Measurements from ENCODE around the gene DRD4. TPM values are rescaled to one million over a fixed set of nuclear protein-coding genes. Genes with fewer than 3 reads are reported as not detected.
A peak's percentile ranks its signal among the peaks of the same experiment; 100 is the strongest.

The DRD4 gene
- total and polyA plus RNA-seq, 2 of the 8 experiments (the other 6 are each of a cell fraction or from before 2014, with no cell fraction given), result 3.4 to 4.9 TPM

DNA sequence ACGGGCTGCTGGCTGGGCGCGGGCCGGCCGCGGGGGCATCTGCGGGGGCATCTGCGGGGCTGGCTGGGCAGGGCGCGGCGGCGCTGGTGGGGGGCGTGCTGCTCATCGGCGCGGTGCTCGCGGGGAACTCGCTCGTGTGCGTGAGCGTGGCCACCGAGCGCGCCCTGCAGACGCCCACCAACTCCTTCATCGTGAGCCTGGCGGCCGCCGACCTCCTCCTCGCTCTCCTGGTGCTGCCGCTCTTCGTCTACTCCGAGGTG, 194 bp downstream of the DRD4 start:
- no peak overlapping the region for H3K14ac ChIP-seq (ENCODE audit: insufficient read length)
- FAIRE-seq, result no peak
- peak overlapping the region in 3 of 4 experiments; percentile 25 to 35 (median 32); a peak in 3 of 7 replicates for H3K9ac ChIP-seq (replicated peaks in 1 of 4; ENCODE audit: extremely low read depth in 1 of 4, low read depth in 3 of 4, low read length in 3 of 4)
- no peak overlapping the region for H2AFZ ChIP-seq (ENCODE audit: low read length)
- H3K27me3 ChIP-seq (replicated peaks in 1 of 4; ENCODE audit: control insufficient read depth in 3 of 4, extremely low read depth in 1 of 4, insufficient read depth in 3 of 4, low read length in 3 of 4), result peaks cover 21 to 49% (median 43%) of the 10 kb centered on the region in 4 experiments
- H3K79me1 ChIP-seq (ENCODE audit: low read depth, low read length), result no peaks in the 10 kb centered on the region
- H2BK5ac ChIP-seq (ENCODE audit: low read depth, low read length), result no peak overlapping the region
- H4K8ac ChIP-seq (ENCODE audit: extremely low read depth, insufficient read depth, low read length), result peak overlapping the region; percentile 53; the same call in 1 of the 2 replicates
- H3K4ac ChIP-seq (replicated peaks; ENCODE audit: insufficient read length, low read depth, low read length), result no peak overlapping the region
- H2BK15ac ChIP-seq (ENCODE audit: low read length), result no peak overlapping the region
- H3K23me2 ChIP-seq (ENCODE audit: low read depth, low read length), result peaks cover 21% of the 10 kb centered on the region; the same call in 1 of the 2 replicates
- POLR2A ChIA-PET (ENCODE audit: partially characterized antibody), result interaction anchor here (1.1 to 3.6 kb wide), 10 partner anchors 10 to 129 kb away, joined by 3 to 20 read pairs (median 6); partner anchors contain the start of genes IRF7, SCT and TALDO1
- H3K36me3 ChIP-seq (ENCODE audit: control insufficient read depth in 2 of 4, insufficient read depth in 4 of 4, low read length in 3 of 4), result no peaks in the 10 kb centered on the region
- 3% methylated on average over 21 of the region's 34 CpGs; no CpG with 5 or more reads in 1 of the 2 experiments for WGBS, 2 experiments (ENCODE audit: extremely low coverage in 1 of 2, insufficient coverage in 1 of 2, insufficient read length in 1 of 2, insufficient replicate concordance in 2 of 2, low coverage in 1 of 2, low lambda C conversion rate in 2 of 2, missing lambda C conversion rate in 1 of 2)
- H2BK12ac ChIP-seq (ENCODE audit: low read depth, low read length), result no peak overlapping the region
- H3K56ac ChIP-seq (replicated peaks; ENCODE audit: insufficient read length, low read depth, low read length), result no peak overlapping the region
- peak overlapping the region; percentile 81 to 91 for H3K4me2 ChIP-seq (ENCODE audit: insufficient read depth in 1 of 2, low read depth in 2 of 2, low read length in 2 of 2)
- H3K9me3 ChIP-seq (ENCODE audit: insufficient read depth in 2 of 2, low read depth in 1 of 2, low read length in 1 of 2), result no peaks in the 10 kb centered on the region
- H4K20me1 ChIP-seq (replicated peaks in 1 of 2; ENCODE audit: control insufficient read depth in 1 of 2, insufficient read depth in 2 of 2, low read length in 2 of 2), result peaks cover 0 to 3% of the 10 kb centered on the region in 2 experiments
- no peak overlapping the region for H2BK20ac ChIP-seq (ENCODE audit: low read length)
- TF ChIP-seq SIN3A (conservative IDR thresholded peaks at IDR 0.05 in 1 of 2, IDR thresholded peaks at IDR 0.05 in 1 of 2; ENCODE audit: low read depth in 1 of 2, low read length in 2 of 2) (no peak), E2F6 (IDR thresholded peaks at IDR 0.05) (no peak), FOSL1 (IDR thresholded peaks at IDR 0.05; ENCODE audit: insufficient read depth, low read depth, low read length) (no peak), SUZ12 (IDR thresholded peaks at IDR 0.05; ENCODE audit: low read length) (no peak; the same call in 1 of the 2 replicates), SP1 (IDR thresholded peaks at IDR 0.05; ENCODE audit: low read depth, low read length) (no peak)
- H3K23ac ChIP-seq (ENCODE audit: insufficient read length), result no peak overlapping the region
- H3K27ac ChIP-seq (ENCODE audit: low read depth, low read length), result no peak overlapping the region
- H2AK5ac ChIP-seq (ENCODE audit: low read depth, low read length), result no peak overlapping the region
- H2BK120ac ChIP-seq (replicated peaks; ENCODE audit: low read depth, low read length), result no peak overlapping the region
- no peak overlapping the region for H4K5ac ChIP-seq (ENCODE audit: insufficient read length, low read depth, low read length)
- peak overlapping the region; percentile 55 for H4K91ac ChIP-seq (replicated peaks; ENCODE audit: insufficient read length, low read length)
- peak overlapping the region; percentile 95 for H3K18ac ChIP-seq (ENCODE audit: extremely low read depth, low read length)
- no peak for DNase-seq (ENCODE audit: low read depth in 1 of 2, low spot score in 2 of 2)
- H3K4me1 ChIP-seq (replicated peaks in 1 of 4; ENCODE audit: control insufficient read depth in 3 of 4, insufficient read depth in 4 of 4, low read length in 3 of 4), result peaks cover 0 to 30% (median 20%) of the 10 kb centered on the region in 4 experiments; a peak in 6 of 7 replicates
- CTCF ChIA-PET (ENCODE audit: partially characterized antibody), result interaction anchor here (1.0 to 2.0 kb wide), 3 partner anchors 8 to 93 kb away, joined by 3 to 10 read pairs (median 3); no protein-coding TSS in a partner anchor
- peak overlapping the region; percentile 34 to 60 (median 48) for H3K4me3 ChIP-seq (ENCODE audit: extremely low read depth in 1 of 4, insufficient read depth in 2 of 4, low read depth in 3 of 4, low read length in 4 of 4)
- no peaks in the 10 kb centered on the region for H3K79me2 ChIP-seq (ENCODE audit: control insufficient read depth in 1 of 2, insufficient read depth in 2 of 2, low read length in 2 of 2)

All from H1 (cell line).